ENCODE results near the gene SEC31A. TPM values are rescaled to one million over a fixed set of nuclear protein-coding genes. Genes with fewer than 3 reads are reported as not detected.

SEC31A gene
- total RNA-seq, 4 donors from 2014 or later: 95.2 to 112 (median 105) TPM

DNA sequence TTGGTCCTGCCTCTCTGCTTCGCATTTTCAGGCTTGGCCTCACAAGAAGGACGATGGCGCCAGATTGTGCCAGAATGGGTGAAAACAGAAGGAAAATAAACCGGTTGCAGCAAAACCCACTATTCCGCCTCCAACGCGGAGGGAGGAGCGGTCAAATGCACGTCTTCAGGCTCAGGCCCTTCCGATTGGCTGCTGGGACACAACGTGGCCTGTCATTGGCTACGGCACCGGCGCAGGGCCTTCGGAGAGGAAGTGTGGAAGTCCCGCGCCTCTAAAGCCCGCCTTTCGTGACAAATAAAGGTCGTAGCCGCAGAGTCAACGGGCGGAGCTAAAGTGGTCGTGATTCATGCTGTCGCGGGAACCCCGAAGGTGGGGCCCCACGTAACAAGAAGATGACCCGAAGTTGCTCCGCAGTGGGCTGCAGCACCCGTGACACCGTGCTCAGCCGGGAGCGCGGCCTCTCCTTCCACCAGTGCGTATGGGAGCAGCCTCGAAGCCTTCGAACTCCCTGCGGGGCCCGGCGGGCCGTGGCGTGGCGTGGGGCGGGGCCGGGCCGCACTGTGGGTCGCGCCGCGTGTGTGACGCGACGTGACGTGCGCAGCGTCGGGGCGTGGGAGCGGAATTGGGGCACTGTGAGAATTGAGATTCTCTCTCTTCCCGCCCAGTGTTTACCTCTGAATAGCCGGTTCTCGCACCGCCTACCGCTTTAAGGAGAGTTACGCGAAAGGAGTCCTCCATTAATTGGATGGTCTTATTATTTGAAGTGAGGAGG is 9.6 kb upstream of the SEC31A start, which contains the start of gene THAP9:
TSS of gene THAP9 (plus strand) at position 325 of the 772 bp plus-strand sequence. CDS start at position 393, 68 bp downstream.
- no peaks in the 10 kb centered on the region for H3K9me3 ChIP-seq

DNA sequence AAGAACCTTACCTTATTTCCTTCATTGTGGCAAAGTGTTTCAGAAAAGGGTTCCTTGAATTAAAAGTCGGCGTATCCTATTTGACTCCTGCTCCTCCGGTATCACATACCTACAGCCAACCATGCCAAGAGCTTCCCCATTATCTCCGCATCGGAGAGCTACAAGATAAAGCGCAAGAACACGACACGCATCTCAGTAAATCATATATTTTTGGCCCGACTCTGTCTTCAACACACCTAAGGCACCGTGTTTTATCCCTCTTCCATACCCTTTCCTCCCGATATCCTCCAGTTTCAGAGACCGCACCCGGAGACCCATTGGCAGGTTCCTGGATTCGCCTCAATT is 9.1 kb upstream of the SEC31A start:
- H3K9me3 ChIP-seq: no peaks in the 10 kb centered on the region
- peak; percentile 25 to 42 for ATAC-seq
- intact Hi-C loops (cut with DNase I; ENCODE audit: low total_unique reads): loop anchor here (1.0 to 2.0 kb wide), 3 partner anchors 9 to 526 kb away; partner anchors contain the start of genes COQ2 and SEC31A

More for the DNA sequence above, 9.6 kb upstream of the SEC31A start, which contains the start of gene THAP9:
- in situ Hi-C loops (cut with MboI; ENCODE audit: low sequenced_read_pairs in 4 of 4): loop anchor here in 3 of 4 donors (10.0 to 25.0 kb wide), 2 partner anchors 104 to 362 kb away; no protein-coding TSS in a partner anchor
- DNase-seq (peak; percentile 99), ATAC-seq (peak; percentile 96)
- H3K4me3 ChIP-seq: peak within 1 kb of the TSS; percentile 65 to 92 (median 82)
- H3K27ac ChIP-seq: peak within 1 kb of the TSS; percentile 94 to 98 (median 96)
- H3K27me3 ChIP-seq: no peaks in the 10 kb centered on the region
- intact Hi-C loops (cut with DNase I; ENCODE audit: low total_unique reads): loop anchor here (1.0 to 2.0 kb wide), 5 partner anchors 9 to 526 kb away; partner anchors contain the start of genes COQ2, ENOPH1, HNRNPDL and LIN54
- TF ChIP-seq, protein P1, sequence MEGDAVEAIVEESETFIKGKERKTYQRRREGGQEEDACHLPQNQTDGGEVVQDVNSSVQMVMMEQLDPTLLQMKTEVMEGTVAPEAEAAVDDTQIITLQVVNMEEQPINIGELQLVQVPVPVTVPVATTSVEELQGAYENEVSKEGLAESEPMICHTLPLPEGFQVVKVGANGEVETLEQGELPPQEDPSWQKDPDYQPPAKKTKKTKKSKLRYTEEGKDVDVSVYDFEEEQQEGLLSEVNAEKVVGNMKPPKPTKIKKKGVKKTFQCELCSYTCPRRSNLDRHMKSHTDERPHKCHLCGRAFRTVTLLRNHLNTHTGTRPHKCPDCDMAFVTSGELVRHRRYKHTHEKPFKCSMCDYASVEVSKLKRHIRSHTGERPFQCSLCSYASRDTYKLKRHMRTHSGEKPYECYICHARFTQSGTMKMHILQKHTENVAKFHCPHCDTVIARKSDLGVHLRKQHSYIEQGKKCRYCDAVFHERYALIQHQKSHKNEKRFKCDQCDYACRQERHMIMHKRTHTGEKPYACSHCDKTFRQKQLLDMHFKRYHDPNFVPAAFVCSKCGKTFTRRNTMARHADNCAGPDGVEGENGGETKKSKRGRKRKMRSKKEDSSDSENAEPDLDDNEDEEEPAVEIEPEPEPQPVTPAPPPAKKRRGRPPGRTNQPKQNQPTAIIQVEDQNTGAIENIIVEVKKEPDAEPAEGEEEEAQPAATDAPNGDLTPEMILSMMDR (IDR thresholded peaks at IDR 0.05 in 4 of 5, conservative IDR thresholded peaks at IDR 0.05 in 1 of 5): no peak
- peak; percentile 78 to 89 for TF ChIP-seq POLR2A (IDR thresholded peaks at IDR 0.05)
- peaks cover 0 to 19% of the 10 kb centered on the region in 2 donors for H3K36me3 ChIP-seq
- peaks cover 32 to 34% of the 10 kb centered on the region in 2 donors for H3K4me1 ChIP-seq

GRCh38 chr4:82899374-82900065 is 8.6 kb upstream of the SEC31A start:
- in situ Hi-C loops (cut with MboI; ENCODE audit: low sequenced_read_pairs in 4 of 4): loop anchor here (10.0 to 25.0 kb wide), 6 partner anchors 105 to 563 kb away; partner anchors contain the start of genes HELQ (in 2 of the 4), MRPS18C (in 2 of the 4), COPS4 (in 1 of the 4) and ENOPH1 (in 1 of the 4)
- Histone ChIP-seq H3K36me3 (peaks cover 0 to 29% of the 10 kb centered on the region in 2 donors), H3K4me1 (peaks cover 32 to 34% of the 10 kb centered on the region in 2 donors), H3K9me3 (no peaks in the 10 kb centered on the region), H3K4me3 (peak overlapping the region; percentile 65 to 92 (median 82)), H3K27me3 (no peaks in the 10 kb centered on the region), H3K27ac (peak overlapping the region; percentile 94 to 98 (median 96))
- intact Hi-C loops (cut with DNase I; ENCODE audit: low total_unique reads): loop anchor here (1.0 to 10.0 kb wide), 4 partner anchors 8 to 555 kb away; partner anchors contain the start of genes COQ2, HELQ, MRPS18C and SEC31A
- ATAC-seq (no peak), DNase-seq (no peak)
- TF ChIP-seq, protein P1 (IDR thresholded peaks at IDR 0.05 in 4 of 5, conservative IDR thresholded peaks at IDR 0.05 in 1 of 5): no peak
- TF ChIP-seq POLR2A (IDR thresholded peaks at IDR 0.05): no peak

More for the DNA sequence above, 9.1 kb upstream of the SEC31A start:
- H3K27me3 ChIP-seq: no peaks in the 10 kb centered on the region
- no peak for TF ChIP-seq POLR2A (IDR thresholded peaks at IDR 0.05)
- TF ChIP-seq, protein P1 (IDR thresholded peaks at IDR 0.05 in 4 of 5, conservative IDR thresholded peaks at IDR 0.05 in 1 of 5): no peak
- H3K4me3 ChIP-seq: peak overlapping the region; percentile 65 to 92 (median 82)
- peak overlapping the region; percentile 94 to 98 (median 96) for H3K27ac ChIP-seq
- peaks cover 0 to 24% of the 10 kb centered on the region in 2 donors for H3K36me3 ChIP-seq
- peaks cover 32 to 34% of the 10 kb centered on the region in 2 donors for H3K4me1 ChIP-seq
- DNase-seq: no peak
- in situ Hi-C loops (cut with MboI; ENCODE audit: low sequenced_read_pairs in 4 of 4): loop anchor here in 3 of 4 donors (10.0 to 25.0 kb wide), 2 partner anchors 105 to 362 kb away; no protein-coding TSS in a partner anchor
